ENCODE results near the gene RNF8.
"Not testable (repeated sequence)": the region's sequence is repeated elsewhere in the genome, so short reads cannot be mapped to it uniquely, and the experiment has no call there.

RNF8 gene

GRCh38 chr6:37321516-37322415 lies 32.0 kb upstream of the RNF8 start:
- TF ChIP-seq, protein P1, sequence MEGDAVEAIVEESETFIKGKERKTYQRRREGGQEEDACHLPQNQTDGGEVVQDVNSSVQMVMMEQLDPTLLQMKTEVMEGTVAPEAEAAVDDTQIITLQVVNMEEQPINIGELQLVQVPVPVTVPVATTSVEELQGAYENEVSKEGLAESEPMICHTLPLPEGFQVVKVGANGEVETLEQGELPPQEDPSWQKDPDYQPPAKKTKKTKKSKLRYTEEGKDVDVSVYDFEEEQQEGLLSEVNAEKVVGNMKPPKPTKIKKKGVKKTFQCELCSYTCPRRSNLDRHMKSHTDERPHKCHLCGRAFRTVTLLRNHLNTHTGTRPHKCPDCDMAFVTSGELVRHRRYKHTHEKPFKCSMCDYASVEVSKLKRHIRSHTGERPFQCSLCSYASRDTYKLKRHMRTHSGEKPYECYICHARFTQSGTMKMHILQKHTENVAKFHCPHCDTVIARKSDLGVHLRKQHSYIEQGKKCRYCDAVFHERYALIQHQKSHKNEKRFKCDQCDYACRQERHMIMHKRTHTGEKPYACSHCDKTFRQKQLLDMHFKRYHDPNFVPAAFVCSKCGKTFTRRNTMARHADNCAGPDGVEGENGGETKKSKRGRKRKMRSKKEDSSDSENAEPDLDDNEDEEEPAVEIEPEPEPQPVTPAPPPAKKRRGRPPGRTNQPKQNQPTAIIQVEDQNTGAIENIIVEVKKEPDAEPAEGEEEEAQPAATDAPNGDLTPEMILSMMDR (IDR thresholded peaks at IDR 0.05; ENCODE audit: insufficient read depth, low read depth, low read length, missing control alignments) = no peak
- no peak overlapping the region for H3K4me3 ChIP-seq (ENCODE audit: low read length)
- DNase-seq (ENCODE audit: low read depth) = peak; percentile 31

DNA sequence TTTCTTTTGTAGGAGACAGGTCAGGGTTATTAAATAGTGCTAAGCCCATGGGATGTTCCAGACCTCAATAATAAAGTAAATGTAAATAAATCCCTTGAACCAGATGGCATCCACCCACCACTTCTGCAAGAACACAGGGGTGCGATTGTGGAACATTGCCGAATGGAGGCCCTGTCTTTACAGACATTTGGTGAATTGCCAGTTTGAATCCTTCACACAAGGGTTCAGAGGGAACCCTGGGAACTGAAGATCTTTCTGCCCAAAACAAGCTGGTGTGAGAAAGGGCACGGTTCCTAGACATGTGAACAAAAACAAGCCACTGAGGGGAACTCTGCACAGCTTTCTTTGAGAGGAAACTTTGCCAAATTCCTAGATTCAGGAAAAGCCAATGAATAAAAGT lies 30.2 kb upstream of the RNF8 start:
- TF ChIP-seq, protein P1 (IDR thresholded peaks at IDR 0.05; ENCODE audit: insufficient read depth, low read depth, low read length, missing control alignments) = no peak
- no peak overlapping the region for H3K4me3 ChIP-seq (ENCODE audit: low read length)
- no peak for DNase-seq (ENCODE audit: low read depth)

- DNase-seq (ENCODE audit: low read depth) = peak; percentile 79
- TF ChIP-seq, protein P1 (IDR thresholded peaks at IDR 0.05; ENCODE audit: insufficient read depth, low read depth, low read length, missing control alignments) = no peak
- no peak overlapping the region for H3K4me3 ChIP-seq (ENCODE audit: low read length)
Measured at GRCh38 chr6:37324131-37325033, 29.4 kb upstream of the RNF8 start.

- not testable (repeated sequence) for DNase-seq (ENCODE audit: low read depth); H3K4me3 ChIP-seq (ENCODE audit: low read length)
Measured at GRCh38 chr6:37330345-37330744, 23.4 kb upstream of the RNF8 start.

GRCh38 chr6:37331047-37331446 lies 22.7 kb upstream of the RNF8 start:
- H3K4me3 ChIP-seq (ENCODE audit: low read length) = no peak overlapping the region
- TF ChIP-seq, protein P1 (IDR thresholded peaks at IDR 0.05; ENCODE audit: insufficient read depth, low read depth, low read length, missing control alignments) = no peak
- DNase-seq (ENCODE audit: low read depth) = no peak

GRCh38 chr6:37332894-37333293 lies 20.9 kb upstream of the RNF8 start:
- H3K4me3 ChIP-seq (ENCODE audit: low read length) = no peak overlapping the region
- no peak for DNase-seq (ENCODE audit: low read depth)
- TF ChIP-seq, protein P1 (IDR thresholded peaks at IDR 0.05; ENCODE audit: insufficient read depth, low read depth, low read length, missing control alignments) = no peak

DNA sequence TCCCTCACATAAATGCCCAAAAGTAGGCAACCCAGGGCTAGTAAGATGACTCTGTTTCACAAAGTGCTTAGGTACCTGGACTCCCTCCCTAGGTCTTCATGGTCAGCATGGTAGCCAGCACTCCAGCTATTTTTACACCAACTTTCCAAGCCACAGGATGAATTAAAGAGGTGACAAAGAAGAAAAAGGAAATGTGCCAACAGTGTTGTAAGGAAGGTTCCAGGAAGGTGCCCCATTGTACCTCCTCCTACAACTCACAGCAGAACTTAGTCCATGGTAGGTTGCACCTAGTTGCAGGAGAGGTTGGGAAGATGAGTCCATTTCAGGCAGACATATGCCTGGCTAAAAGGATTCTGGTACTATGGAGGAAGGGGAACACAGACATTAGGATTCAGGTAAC lies 19.7 kb upstream of the RNF8 start:
- H3K4me3 ChIP-seq (ENCODE audit: low read length) = no peak overlapping the region
- TF ChIP-seq, protein P1 (IDR thresholded peaks at IDR 0.05; ENCODE audit: insufficient read depth, low read depth, low read length, missing control alignments) = no peak
- DNase-seq (ENCODE audit: low read depth) = no peak

DNA sequence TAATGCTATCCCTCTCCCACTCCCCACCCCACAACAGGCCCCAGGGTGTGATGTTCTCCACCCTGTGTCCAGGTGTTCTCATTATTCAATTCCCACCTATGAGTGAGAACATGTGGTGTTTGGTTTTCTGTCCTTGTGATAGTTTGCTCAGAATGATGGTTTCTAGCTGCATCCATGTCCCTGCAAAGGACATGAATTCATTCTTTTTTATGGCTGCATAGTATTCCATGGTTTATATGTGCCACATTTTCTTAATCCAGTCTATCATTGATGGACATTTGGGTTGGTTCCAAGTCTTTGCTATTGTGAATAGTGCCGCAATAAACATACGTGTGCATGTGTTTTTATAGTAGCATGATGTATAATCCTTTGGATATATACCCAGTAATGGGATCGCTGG lies 15.5 kb upstream of the RNF8 start:
- DNase-seq (ENCODE audit: low read depth); H3K4me3 ChIP-seq (ENCODE audit: low read length): not testable (repeated sequence)
